ENCODE data around the gene EPS8L1. TPM values are rescaled to one million over a fixed set of nuclear protein-coding genes. Genes with fewer than 3 reads are reported as not detected.
"Not testable (repeated sequence)": the region's sequence is repeated elsewhere in the genome, so short reads cannot be mapped to it uniquely, and the experiment has no call there.

EPS8L1 gene
- total and polyA plus RNA-seq, 2 donors (not counting 1 experiment from before 2014, with no cell fraction given): 0.72 to 1.0 TPM

DNA sequence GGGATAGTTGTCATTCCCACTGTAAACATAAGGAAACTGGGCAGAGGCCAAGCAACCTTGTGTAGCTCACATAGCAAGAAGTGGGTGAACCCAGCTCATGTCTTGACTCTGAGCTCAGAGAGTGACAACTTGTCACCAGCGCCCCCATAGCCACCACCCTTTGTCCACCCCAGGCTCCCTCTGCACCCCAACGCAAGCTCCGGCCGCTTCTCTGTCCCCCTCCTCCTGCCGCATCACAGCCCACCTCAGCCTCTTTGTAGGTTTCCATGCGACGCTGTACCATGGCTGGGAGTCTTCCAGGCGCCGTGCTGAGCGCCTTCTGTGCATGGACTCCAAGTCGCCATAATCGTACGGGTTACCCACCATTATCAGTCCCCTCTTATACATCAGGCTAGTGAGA, 40.9 kb upstream of the EPS8L1 start:
- ChIA-PET CTCF (no interaction called here), POLR2A (no interaction called here)
- H3K79me2 ChIP-seq (ENCODE audit: control insufficient read depth, insufficient read depth, low read length): peaks cover 4% of the 10 kb centered on the region
- H3K9ac ChIP-seq (ENCODE audit: low read length): no peak overlapping the region
- TF ChIP-seq, protein P1, sequence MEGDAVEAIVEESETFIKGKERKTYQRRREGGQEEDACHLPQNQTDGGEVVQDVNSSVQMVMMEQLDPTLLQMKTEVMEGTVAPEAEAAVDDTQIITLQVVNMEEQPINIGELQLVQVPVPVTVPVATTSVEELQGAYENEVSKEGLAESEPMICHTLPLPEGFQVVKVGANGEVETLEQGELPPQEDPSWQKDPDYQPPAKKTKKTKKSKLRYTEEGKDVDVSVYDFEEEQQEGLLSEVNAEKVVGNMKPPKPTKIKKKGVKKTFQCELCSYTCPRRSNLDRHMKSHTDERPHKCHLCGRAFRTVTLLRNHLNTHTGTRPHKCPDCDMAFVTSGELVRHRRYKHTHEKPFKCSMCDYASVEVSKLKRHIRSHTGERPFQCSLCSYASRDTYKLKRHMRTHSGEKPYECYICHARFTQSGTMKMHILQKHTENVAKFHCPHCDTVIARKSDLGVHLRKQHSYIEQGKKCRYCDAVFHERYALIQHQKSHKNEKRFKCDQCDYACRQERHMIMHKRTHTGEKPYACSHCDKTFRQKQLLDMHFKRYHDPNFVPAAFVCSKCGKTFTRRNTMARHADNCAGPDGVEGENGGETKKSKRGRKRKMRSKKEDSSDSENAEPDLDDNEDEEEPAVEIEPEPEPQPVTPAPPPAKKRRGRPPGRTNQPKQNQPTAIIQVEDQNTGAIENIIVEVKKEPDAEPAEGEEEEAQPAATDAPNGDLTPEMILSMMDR (IDR thresholded peaks at IDR 0.05): no peak
- no peak for TF ChIP-seq EZH2 (IDR thresholded peaks at IDR 0.05; ENCODE audit: borderline replicate concordance, insufficient read depth, low read depth, low read length, poor library complexity, severe bottlenecking)
- no peaks in the 10 kb centered on the region for H3K36me3 ChIP-seq (replicated peaks in 1 of 2; ENCODE audit: control extremely low read depth in 1 of 2, control insufficient read depth in 1 of 2, extremely low read depth in 1 of 2, insufficient read depth in 2 of 2, low read length in 1 of 2)
- no peak overlapping the region for H3K27ac Mint-ChIP-seq
- H3K9me3 ChIP-seq (ENCODE audit: control extremely low read depth in 1 of 3, control insufficient read depth in 2 of 3, insufficient read depth in 1 of 3, low read length in 2 of 3): peaks cover 0 to 14% (median 0%) of the 10 kb centered on the region in 3 donors
- H3K27ac ChIP-seq (ENCODE audit: low read length in 2 of 2): no peak overlapping the region
- ATAC-seq (ENCODE audit: low read depth) (no peak), DNase-seq (no peak)
- intact Hi-C loops (cut with micrococcal nuclease): no loop called here
- H3K4me3 Mint-ChIP-seq: no peak overlapping the region
- no peaks in the 10 kb centered on the region for H3K4me1 Mint-ChIP-seq
- no peak overlapping the region for H2AFZ ChIP-seq (ENCODE audit: insufficient read depth, low read depth, low read length, poor library complexity, severe bottlenecking)
- H3K4me1 ChIP-seq (ENCODE audit: control insufficient read depth in 2 of 2, insufficient read depth in 2 of 2, low read length in 2 of 2): no peaks in the 10 kb centered on the region
- H3K4me2 ChIP-seq (replicated peaks; ENCODE audit: low read depth, low read length, poor library complexity, severe bottlenecking): no peak overlapping the region
- H3K4me3 ChIP-seq (ENCODE audit: control extremely low read depth in 1 of 5, extremely low read depth in 1 of 5, insufficient read depth in 1 of 5, low read depth in 2 of 5, low read length in 4 of 5): no peak overlapping the region
- WGBS (ENCODE audit: insufficient coverage): 99% methylated on average over 10 of the region's 13 CpGs
- H3K27me3 Mint-ChIP-seq: no peaks in the 10 kb centered on the region
- H4K20me1 ChIP-seq (ENCODE audit: control insufficient read depth, insufficient read depth, low read length, poor library complexity, severe bottlenecking): no peaks in the 10 kb centered on the region
- H3K27me3 ChIP-seq (replicated peaks in 1 of 4; ENCODE audit: control extremely low read depth in 1 of 4, control insufficient read depth in 3 of 4, insufficient read depth in 4 of 4, low read length in 3 of 4): peaks cover 0 to 3% (median 0%) of the 10 kb centered on the region in 4 experiments
- H3K9me3 Mint-ChIP-seq (ENCODE audit: insufficient read depth): no peaks in the 10 kb centered on the region

DNA sequence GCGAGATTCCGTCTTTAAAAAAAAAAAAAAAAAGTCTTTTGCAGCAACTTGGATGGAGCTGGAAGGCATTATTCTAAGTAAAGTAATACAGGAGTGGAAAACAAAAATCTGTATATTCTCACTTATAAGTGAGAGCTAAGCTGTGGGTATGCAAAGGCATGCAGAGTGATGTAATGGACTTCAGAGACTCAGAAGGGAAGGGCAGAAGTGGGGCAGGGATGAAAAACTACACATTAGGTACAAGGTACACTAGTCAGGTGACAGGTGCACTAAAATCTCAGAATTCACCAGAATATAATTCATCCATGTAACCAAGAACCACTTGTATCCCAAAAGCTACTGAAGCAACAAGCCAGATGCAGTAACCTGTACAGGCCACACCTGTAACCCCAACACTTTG, 39.6 kb upstream of the EPS8L1 start:
- Histone ChIP-seq H3K9ac (ENCODE audit: low read length) (no peak overlapping the region), H3K27me3 (replicated peaks in 1 of 4; ENCODE audit: control extremely low read depth in 1 of 4, control insufficient read depth in 3 of 4, insufficient read depth in 4 of 4, low read length in 3 of 4) (peaks cover 0 to 3% (median 0%) of the 10 kb centered on the region in 4 experiments), H3K4me1 (ENCODE audit: control insufficient read depth in 2 of 2, insufficient read depth in 2 of 2, low read length in 2 of 2) (no peaks in the 10 kb centered on the region), H3K9me3 (ENCODE audit: control extremely low read depth in 1 of 3, control insufficient read depth in 2 of 3, insufficient read depth in 1 of 3, low read length in 2 of 3) (peaks cover 0 to 14% (median 0%) of the 10 kb centered on the region in 3 donors), H2AFZ (ENCODE audit: insufficient read depth, low read depth, low read length, poor library complexity, severe bottlenecking) (no peak overlapping the region), H3K36me3 (replicated peaks in 1 of 2; ENCODE audit: control extremely low read depth in 1 of 2, control insufficient read depth in 1 of 2, extremely low read depth in 1 of 2, insufficient read depth in 2 of 2, low read length in 1 of 2) (no peaks in the 10 kb centered on the region), H3K4me2 (replicated peaks; ENCODE audit: low read depth, low read length, poor library complexity, severe bottlenecking) (no peak overlapping the region), H3K4me3 (ENCODE audit: control extremely low read depth in 1 of 5, extremely low read depth in 1 of 5, insufficient read depth in 1 of 5, low read depth in 2 of 5, low read length in 4 of 5) (no peak overlapping the region), H3K27ac (ENCODE audit: low read length in 2 of 2) (no peak overlapping the region), H4K20me1 (ENCODE audit: control insufficient read depth, insufficient read depth, low read length, poor library complexity, severe bottlenecking) (no peaks in the 10 kb centered on the region), H3K79me2 (ENCODE audit: control insufficient read depth, insufficient read depth, low read length) (peaks cover 4% of the 10 kb centered on the region)
- CTCF ChIA-PET: no interaction called here
- Mint-ChIP-seq H3K4me1 (no peaks in the 10 kb centered on the region), H3K9me3 (ENCODE audit: insufficient read depth) (no peaks in the 10 kb centered on the region), H3K27me3 (no peaks in the 10 kb centered on the region), H3K4me3 (no peak overlapping the region), H3K27ac (no peak overlapping the region)
- no CpG with 5 or more reads among the region's 2 CpGs for WGBS (ENCODE audit: insufficient coverage)
- TF ChIP-seq EZH2 (IDR thresholded peaks at IDR 0.05; ENCODE audit: borderline replicate concordance, insufficient read depth, low read depth, low read length, poor library complexity, severe bottlenecking): no peak
- TF ChIP-seq, protein P1 (IDR thresholded peaks at IDR 0.05): no peak
- POLR2A ChIA-PET: no interaction called here
- ATAC-seq (ENCODE audit: low read depth) (no peak), DNase-seq (no peak)
- intact Hi-C loops (cut with micrococcal nuclease): no loop called here

DNA sequence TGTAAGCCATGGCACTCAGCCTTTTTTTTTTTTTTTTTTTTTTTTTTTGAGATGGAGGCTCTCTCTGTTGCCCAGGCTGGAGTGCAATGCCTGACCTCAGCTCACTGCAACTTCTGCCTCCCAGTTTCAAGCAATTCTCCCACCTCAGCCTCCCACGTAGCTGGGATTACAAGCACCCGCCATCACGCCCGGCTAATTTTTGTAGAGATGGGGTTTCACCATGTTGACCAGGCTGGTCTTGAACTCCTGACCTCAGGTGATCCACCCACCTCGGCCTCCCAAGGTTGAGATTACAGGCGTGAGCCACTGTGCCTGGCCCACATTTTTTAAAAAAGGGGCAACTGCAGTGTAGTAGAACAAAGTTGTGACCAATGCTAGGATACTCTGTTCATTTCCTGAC, 38.1 kb upstream of the EPS8L1 start:
- CTCF ChIA-PET; H3K27ac Mint-ChIP-seq; H3K4me3 ChIP-seq (ENCODE audit: control extremely low read depth in 1 of 5, extremely low read depth in 1 of 5, insufficient read depth in 1 of 5, low read depth in 2 of 5, low read length in 4 of 5); H3K27me3 Mint-ChIP-seq; H3K9me3 ChIP-seq (ENCODE audit: control extremely low read depth in 1 of 3, control insufficient read depth in 2 of 3, insufficient read depth in 1 of 3, low read length in 2 of 3); H3K9me3 Mint-ChIP-seq (ENCODE audit: insufficient read depth); H3K27me3 ChIP-seq (replicated peaks in 1 of 4; ENCODE audit: control extremely low read depth in 1 of 4, control insufficient read depth in 3 of 4, insufficient read depth in 4 of 4, low read length in 3 of 4); H3K4me1 Mint-ChIP-seq; intact Hi-C loops (cut with micrococcal nuclease); H3K36me3 ChIP-seq (replicated peaks in 1 of 2; ENCODE audit: control extremely low read depth in 1 of 2, control insufficient read depth in 1 of 2, extremely low read depth in 1 of 2, insufficient read depth in 2 of 2, low read length in 1 of 2); H3K4me1 ChIP-seq (ENCODE audit: control insufficient read depth in 2 of 2, insufficient read depth in 2 of 2, low read length in 2 of 2); ATAC-seq (ENCODE audit: low read depth); H2AFZ ChIP-seq (ENCODE audit: insufficient read depth, low read depth, low read length, poor library complexity, severe bottlenecking); DNase-seq; POLR2A ChIA-PET; H3K4me2 ChIP-seq (replicated peaks; ENCODE audit: low read depth, low read length, poor library complexity, severe bottlenecking); H3K27ac ChIP-seq (ENCODE audit: low read length in 2 of 2); H3K9ac ChIP-seq (ENCODE audit: low read length); H3K79me2 ChIP-seq (ENCODE audit: control insufficient read depth, insufficient read depth, low read length); H3K4me3 Mint-ChIP-seq: not testable (repeated sequence)
- 84% methylated on average over 6 of the region's 6 CpGs for WGBS (ENCODE audit: insufficient coverage)
- H4K20me1 ChIP-seq (ENCODE audit: control insufficient read depth, insufficient read depth, low read length, poor library complexity, severe bottlenecking): peaks cover 10% of the 10 kb centered on the region

All from B cell (primary cell).